Stimulated activated CD4-positive, alpha-beta T cell treated with anti-CD3 and anti-CD28 coated beads, Interleukin-12 subunit alpha, Interleukin-12 subunit beta, amount 100 ng/mL, for 24 hours (primary cell): ENCODE data around the gene NHSL2.
"Not testable (repeated sequence)": the region's sequence is repeated elsewhere in the genome, so short reads cannot be mapped to it uniquely, and the experiment has no call there.

Experiments
- DNase-seq, 2 experiments: peaks; one replicate each; pipeline ENCODE4 v3.0.0-alpha.2; 2020; ENCODE audit warnings: low read depth in 2 of 2

The NHSL2 gene

GRCh38 chrX:71910643-71910985 lies at the start of gene NHSL2:
Gene NHSL2, plus strand, starts transcription at chrX:71910845.
- DNase-seq = peak in 1 of 2 experiments; percentile 24

GRCh38 chrX:71867680-71868079 lies 43.0 kb upstream of the NHSL2 start:
- DNase-seq = no peak

DNA sequence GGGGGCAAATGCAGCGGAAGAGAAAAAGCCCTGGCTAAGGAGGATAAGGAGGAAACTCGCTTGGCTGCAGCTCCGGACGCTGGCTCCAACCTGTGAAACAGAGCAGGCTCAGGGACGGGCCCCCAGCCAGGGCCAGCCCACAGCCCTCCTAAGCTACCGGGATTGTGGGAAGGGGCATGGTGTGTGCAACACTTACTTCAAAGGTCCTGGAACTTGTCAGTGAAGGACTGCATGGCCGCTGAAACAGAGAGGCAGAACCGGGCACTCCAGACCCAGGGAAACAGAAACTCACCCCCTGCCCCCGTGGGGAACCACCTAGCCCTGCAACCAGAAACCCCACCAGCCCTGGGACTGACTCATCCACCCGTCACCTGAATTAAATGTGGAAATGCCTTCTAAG lies 41.1 kb upstream of the NHSL2 start:
- DNase-seq = not testable (repeated sequence)

DNA sequence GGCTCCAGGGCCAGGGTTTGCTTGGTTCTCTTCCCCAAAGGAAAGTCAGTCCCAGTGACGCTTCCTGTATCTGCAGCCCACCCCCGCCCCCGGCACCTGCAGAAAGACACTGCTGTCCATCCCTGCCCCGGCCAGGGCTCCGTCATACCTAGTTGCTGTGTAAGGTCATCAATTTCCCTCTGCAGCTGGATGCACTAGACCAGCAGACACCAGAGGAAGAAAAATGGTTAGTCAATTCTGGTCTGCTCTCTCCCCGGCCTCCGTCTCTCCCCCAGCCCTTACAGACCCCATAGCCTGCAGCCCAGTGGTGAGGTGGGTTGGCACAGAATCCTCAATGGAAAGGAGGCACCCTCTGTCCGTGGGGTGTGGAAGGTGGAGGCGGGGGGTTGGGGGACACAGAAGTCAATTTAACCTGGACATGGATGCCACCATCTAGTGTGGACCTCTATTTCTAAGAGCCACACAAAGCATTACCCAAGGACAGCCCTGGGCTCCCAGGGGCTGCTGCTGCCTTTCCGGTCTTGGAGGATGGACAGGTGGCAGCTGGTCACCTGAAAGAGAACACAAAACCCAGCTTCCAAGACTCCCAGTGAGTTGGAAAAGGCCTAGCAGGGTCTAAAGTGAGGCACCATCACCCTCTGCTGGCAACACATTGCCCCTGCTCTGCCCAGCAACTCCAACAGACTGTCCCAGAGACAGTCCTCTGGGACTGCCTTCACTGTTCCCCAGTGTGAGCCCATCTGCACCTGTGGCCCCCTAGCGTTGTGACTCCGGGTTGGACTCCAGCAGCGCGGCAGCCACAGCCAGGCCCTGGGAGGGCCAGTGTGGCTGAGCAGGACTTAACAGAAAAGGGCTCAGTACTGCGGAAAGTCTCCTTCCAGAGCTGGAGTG lies 40.2 kb upstream of the NHSL2 start:
- DNase-seq = no peak

GRCh38 chrX:71871367-71871766 lies 39.3 kb upstream of the NHSL2 start:
- peak in 1 of 2 experiments; percentile 23 for DNase-seq

- DNase-seq = no peak
These were observed 37.8 kb upstream of the NHSL2 start for GRCh38 chrX:71872542-71873458.

GRCh38 chrX:71873459-71873833 lies 37.2 kb upstream of the NHSL2 start:
- no peak for DNase-seq

DNA sequence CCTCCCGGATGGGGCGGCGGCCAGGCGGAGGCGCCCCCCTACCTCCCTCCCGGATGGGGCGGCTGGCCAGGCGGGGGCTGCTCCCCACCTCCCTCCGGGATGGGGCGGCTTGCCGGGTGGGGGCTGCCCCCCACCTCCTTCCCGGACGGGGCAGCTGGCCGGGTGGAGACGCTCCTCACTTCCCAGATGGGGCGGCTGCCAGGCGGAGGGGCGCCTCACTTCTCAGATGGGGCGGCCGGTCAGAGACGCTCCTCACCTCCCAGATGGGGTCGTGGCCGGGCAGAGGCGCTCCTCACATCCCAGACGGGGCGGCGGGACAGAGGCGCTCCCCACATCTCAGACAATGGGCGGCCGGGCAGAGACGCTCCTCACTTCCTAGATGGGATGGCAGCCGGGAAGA lies 33.8 kb upstream of the NHSL2 start:
- DNase-seq = not testable (repeated sequence)

DNA sequence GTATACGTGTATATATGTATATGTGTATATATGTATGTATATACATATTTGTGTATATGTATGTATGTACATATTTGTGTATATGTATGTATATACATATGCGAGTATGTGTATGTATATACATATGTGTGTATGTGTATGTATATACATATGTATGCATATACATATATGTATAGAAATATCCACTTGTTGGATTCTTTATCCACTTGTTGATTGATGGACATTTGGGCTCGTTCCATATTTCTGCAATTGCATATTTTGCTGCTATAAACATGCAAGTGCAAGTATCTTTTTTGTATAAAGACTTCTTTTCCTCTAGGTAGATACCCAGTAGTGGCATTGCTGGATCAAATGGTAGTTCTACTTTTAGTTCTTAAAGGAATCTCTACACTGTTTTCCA lies 25.5 kb upstream of the NHSL2 start:
- DNase-seq = no peak

DNA sequence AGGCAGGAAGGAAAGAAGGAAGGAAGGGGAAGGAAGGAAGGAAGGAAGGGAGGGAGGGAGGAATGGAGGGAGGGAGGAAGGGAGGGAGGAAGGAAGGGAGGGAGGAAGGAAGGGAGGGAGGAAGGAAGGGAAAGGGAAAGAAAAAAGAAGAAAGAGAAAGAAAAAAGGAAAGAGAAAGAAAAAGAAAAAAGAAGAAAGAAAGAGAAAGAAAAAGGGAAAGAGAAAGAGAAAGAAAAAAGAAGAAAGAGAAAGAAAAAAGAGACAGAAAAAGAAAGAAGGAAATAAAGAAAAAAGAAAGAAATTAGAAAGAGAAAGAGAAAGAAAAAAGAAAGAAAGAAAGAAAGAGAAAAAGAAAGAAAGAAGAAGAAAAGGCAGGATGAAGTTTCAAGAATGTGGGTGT lies 15.0 kb upstream of the NHSL2 start:
- DNase-seq = no peak

GRCh38 chrX:71906144-71906543 lies 4.5 kb upstream of the NHSL2 start:
- DNase-seq = no peak

DNA sequence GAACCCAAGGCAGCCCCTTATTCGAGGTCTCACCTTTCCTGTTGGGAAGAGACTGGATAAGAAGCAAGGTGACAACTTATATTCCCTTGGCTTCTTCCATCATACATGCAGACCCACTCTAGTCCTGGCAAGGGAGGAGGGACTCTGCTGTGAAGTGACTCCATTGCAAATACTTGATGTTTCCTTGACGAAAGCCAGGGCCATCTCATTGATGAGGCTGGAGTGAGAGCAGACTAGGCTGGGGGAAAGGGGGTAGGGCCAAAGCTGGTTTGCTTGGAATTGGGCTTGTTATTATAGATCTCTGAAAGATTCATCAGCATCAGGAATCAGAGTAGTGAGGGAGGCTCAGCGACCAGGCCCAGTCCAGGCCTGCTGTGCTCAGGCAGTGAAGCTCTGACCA lies 2.3 kb upstream of the NHSL2 start:
- no peak for DNase-seq

DNA sequence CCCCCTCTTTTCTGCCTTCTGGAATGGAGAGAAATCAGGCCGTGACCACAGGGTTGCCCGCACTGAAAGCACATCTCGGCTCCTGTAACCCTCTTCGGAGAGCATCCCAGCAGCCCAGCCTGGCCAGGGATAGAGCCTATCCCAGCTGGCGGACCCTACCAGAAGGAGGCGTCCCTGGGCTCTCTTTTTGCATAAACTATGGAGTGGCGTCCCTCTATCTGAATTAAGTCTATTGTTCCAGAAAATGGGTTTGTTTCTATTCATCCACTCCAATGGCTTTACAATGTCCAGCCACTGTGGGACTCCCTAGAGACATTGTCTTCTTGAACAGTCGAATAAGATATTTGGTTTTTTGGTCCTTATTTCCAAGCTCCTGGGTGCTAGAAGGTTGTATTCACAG lies 689 bp upstream of the NHSL2 start:
- DNase-seq = no peak

GRCh38 chrX:71910986-71911730 lies 513 bp downstream of the NHSL2 start:
- no peak for DNase-seq

GRCh38 chrX:71911731-71912050 lies 1.0 kb downstream of the NHSL2 start:
- no peak for DNase-seq

DNA sequence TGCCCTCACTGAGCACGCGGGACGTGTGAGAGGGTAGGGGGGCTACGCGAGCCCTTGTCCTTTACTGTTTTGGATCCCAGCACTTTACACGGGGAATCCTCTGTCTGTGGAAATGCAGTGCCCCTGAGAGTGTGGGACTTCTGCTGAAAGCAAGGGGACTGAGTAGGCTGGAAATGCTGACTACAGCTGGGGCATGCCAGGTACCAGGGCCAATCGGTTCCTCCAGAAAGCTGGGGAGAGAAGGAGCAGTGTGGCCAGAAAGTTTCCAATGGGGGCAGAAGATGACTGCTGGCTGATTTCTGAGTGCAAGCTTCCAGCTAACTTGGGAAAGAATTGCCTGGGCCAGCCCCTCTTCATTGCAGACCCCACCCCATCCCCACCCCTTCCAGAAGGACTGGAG lies 1.5 kb downstream of the NHSL2 start:
- DNase-seq = no peak

DNA sequence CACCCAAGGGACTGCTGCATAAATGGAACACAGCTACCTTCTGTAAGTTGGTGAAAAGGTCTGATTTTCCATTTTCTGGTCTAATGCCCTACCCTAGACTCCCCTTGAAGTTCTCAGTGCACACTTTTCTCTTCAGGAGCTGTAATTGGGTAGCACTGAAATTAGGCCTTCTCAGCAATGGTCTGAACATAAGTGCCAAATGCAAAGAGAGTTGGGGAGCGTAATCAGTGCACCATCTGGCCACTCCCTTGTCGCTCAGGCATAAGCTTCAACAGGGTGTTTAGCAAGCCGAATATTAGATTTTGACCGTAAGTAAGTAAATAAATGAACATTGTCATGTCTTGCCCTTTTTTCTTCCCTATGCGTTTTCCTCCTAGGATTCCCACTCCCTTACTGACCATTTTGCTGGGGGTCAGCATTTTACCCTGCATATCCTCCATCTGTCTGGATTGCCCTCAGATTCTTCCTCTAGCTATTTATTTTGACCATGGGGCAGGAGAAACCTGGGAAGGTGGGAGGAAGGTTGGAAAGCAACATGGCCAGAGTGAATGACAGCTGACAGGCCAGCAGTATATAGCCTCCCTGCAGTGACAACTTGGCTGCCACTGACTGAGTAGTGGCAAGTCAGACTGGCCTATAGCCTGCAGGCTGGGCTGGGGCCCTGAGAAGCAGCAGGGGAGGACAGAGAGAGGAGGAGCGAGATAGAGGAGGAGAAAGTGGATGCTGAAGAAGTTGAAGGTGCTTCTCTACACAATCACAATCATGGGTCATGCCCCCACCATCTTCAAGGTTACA lies 2.7 kb downstream of the NHSL2 start:
- DNase-seq = no peak

GRCh38 chrX:71917621-71918343 lies 7.1 kb downstream of the NHSL2 start:
- DNase-seq = no peak

DNA sequence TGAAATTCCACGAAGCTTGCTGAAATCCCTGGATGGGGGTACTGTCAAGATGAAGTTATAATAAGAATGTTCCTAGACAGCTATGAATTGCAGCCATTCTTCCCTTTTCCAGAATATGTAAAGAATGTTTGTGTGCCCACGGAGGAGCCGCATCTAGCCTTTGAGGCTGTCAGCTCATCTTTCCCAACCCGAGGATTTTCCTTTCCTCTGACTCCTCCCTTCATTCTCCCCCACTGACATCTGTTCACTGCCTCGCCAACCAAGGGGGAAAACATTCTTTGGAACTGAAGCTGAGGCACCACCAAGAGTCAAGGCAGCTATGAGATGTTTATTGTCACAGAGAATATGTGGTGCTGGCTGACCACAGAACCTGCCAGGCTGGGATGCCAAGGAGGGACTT lies 8.8 kb downstream of the NHSL2 start:
- no peak for DNase-seq

GRCh38 chrX:71919886-71920285 lies 9.2 kb downstream of the NHSL2 start:
- DNase-seq = no peak

GRCh38 chrX:71922686-71923085 lies 12.0 kb downstream of the NHSL2 start:
- DNase-seq = no peak
